Fibroblast of lung (primary cell): ENCODE data around the gene HINT1.

Experiments
- EZH2 ChIP-seq: IDR thresholded peaks from 2 replicates; pipeline ENCODE4 v1.5.1; 2012; ENCODE audit warnings: low read length, control low read depth, mild to moderate bottlenecking; ENCODE audit errors: missing control alignments
- TF ChIP-seq, protein P1 (sequence below), 2 donors: IDR thresholded peaks in 1 of 2; conservative IDR thresholded peaks in 1 of 2; 1 replicate in 1 of 2; 2 replicates in 1 of 2; pipeline ENCODE4 v1.5.1; 2011 to 2012; ENCODE audit warnings: low read length in 2 of 2, control low read depth in 1 of 2, inconsistent platforms in 1 of 2, low read depth in 1 of 2, mild to moderate bottlenecking in 1 of 2

DNA sequence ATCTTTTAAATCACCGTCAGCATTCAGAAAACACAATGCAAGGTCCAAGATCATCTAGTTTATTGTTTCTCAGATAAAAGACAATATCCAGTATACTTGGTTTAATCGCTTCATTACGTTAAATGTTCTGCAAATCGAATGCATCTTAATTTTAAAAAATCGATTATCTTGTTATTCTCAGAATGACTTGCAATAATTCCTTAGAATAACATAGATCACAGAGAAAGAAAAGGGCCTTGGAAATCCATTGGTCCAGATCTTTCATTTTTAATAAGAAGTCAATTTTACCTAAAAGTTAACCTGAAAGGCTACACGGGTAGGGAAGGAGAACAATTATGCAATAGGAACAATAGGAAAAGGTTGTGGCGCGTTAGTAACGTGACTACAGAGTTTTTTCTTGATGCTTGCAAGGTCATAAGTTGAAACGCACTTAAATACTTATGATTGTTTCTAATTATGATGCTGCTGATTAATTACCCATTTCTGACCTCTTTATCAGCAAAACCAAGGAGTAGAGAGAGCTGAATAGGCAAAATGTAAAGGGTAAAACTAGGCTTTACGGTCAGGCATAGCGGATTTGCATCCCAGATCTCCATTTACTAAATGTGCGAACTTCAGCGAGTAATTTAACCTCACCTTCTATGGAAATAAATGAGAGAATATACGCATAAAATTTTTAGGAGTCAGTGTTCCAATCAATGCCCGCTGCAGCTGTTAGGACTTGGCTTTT, 4.9 kb upstream of the HINT1 start:
- TF ChIP-seq, protein P1, sequence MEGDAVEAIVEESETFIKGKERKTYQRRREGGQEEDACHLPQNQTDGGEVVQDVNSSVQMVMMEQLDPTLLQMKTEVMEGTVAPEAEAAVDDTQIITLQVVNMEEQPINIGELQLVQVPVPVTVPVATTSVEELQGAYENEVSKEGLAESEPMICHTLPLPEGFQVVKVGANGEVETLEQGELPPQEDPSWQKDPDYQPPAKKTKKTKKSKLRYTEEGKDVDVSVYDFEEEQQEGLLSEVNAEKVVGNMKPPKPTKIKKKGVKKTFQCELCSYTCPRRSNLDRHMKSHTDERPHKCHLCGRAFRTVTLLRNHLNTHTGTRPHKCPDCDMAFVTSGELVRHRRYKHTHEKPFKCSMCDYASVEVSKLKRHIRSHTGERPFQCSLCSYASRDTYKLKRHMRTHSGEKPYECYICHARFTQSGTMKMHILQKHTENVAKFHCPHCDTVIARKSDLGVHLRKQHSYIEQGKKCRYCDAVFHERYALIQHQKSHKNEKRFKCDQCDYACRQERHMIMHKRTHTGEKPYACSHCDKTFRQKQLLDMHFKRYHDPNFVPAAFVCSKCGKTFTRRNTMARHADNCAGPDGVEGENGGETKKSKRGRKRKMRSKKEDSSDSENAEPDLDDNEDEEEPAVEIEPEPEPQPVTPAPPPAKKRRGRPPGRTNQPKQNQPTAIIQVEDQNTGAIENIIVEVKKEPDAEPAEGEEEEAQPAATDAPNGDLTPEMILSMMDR (conservative IDR thresholded peaks at IDR 0.05 in 1 of 2, IDR thresholded peaks at IDR 0.05 in 1 of 2; ENCODE audit: low read depth in 1 of 2, low read length in 2 of 2), result no peak
- TF ChIP-seq EZH2, result no peak
